ENCODE measurements around the gene HAPLN3.

The HAPLN3 gene

GRCh38 chr15:88909956-88910831 lies 14.8 kb upstream of the HAPLN3 start:
- no peak for DNase-seq

DNA sequence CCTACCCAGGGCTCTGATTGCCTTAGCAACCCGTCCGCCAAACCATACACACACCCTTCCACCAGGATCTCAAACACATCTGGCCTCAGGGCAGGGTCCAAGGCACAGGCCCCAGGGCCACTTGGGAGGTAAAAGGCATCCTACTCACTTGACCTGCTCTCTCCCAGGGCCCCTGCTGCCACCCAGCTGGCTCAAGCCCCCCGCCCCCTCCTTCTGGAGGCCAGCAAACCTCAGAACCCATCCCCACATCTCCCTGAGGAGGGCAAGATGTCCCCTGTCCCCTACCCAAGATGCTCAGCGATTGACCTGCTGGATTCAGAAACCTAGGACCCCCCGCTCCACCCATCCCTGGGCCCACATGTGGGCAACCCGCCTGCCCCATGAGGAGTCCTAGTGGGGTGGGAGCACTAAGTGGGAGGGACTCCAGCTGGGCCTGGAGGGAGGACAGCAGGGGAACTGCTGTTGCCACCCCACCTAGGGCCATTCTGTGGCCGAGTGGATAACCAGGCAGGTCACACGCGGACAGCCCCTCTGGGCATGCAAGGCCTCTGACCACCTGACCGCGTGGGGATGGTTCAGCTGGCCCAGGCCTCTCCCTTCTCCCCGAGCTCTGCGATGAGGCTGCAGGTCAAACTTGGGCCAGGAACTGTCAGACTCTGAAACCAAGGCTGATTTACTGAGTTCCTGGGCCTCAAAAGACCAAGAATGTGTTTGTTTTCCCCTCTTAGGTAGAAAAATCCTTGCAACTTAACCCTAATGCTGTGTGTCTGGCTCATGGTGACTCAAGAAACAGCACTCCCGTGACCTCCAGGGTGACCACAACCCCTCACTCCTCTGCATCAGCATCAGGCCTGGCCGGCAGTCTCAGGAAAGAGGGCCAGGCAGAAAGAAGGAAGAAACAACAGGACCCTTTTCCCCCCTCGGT lies 13.6 kb upstream of the HAPLN3 start:
- no peak for DNase-seq

DNA sequence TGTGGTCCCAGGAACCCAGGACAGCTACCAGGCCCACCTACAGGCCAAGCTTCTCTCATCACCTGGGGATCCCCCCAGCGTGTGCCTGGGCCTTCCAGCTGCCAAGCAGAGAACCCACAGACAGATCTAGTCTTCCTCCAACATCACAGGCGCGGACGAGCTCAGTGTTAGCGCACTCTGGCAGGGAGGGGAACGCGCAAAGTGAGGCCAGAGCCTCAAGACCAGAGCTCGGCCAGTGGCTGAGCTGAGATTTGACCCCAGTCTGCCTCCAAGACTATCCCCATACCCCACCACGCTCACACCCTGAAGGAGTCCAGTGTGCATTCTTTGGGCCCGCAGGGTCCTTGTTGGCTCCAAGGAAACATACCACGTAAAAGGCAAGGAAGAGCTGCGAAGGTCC lies 12.8 kb upstream of the HAPLN3 start:
- no peak for DNase-seq

DNA sequence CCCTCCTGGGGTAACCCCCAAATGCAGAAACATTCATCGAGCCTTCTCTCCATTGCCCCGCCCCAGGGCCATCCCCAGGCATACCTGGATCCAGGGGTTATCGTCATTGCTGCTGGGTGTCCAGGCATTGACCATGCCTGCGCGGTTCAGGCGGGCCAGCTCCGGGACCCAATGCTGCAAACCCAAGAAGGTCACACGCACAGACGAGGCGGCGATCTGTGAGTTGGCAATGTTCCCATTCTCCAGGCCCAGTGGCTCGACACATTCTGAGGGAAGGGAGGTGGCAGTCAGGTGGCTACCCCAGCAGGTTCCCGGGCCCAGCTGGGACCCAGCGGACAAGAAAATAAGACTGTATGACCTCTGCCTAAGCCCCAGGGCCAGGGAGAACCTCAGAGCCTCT lies 11.8 kb upstream of the HAPLN3 start:
- DNase-seq = no peak

- DNase-seq = no peak
These were observed 11.2 kb upstream of the HAPLN3 start for GRCh38 chr15:88906551-88906950.

GRCh38 chr15:88906130-88906529 lies 10.8 kb upstream of the HAPLN3 start:
- no peak for DNase-seq

DNA sequence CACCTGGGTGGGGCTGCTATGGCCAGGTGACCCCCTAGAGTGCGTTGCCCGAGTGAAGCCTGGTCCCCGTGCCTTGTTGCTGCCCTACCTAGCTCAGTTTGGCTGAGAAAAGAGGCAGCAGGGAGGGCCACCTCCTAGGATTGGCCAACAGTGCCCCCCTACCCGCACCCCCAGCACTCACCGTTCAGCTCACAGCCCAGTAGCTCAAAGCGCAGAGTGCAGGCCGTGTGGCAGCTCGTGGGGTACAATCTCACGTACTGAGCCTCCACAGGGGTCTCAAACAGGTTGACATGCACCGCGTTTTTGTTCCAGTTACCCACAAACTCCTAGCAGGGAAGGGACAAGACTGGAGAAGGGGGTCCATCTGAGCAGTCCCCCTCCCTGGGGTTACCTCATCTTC lies 10.2 kb upstream of the HAPLN3 start:
- DNase-seq = no peak

DNA sequence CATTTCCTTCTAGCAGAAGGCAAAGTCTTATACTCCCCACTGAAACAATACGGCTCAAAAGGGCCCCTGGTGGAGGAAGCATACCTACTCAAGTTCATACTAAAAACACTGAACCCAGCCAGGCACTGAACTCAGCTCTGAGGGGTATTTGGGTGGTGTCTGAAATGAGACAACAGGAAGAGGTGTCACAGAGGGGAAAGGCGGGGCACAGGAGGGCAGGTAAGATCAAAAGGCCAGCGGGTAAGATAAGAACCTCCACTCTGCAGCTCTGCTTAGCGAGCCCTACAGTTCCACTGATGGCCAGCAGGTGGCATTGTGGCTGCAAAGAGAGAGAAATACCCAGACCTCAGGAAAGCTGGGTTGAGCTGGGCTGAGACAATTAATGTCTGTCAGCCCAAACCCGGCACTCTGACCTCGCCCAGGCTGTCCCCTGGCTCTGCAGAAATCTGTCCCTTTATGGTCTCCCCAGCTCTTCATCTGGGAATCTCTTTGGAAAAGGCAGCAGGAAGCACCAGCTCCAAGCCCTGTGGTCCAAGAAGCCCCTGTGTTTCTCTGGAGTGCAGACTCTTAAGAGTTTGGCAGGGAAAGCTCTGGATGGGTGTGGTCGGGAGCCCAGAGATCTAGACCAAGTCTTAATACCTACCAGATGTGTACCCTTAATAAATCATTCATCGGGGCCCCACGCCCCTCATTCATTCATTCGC lies 9.4 kb upstream of the HAPLN3 start:
- peak; percentile 82 to 98 (median 89) for DNase-seq

DNA sequence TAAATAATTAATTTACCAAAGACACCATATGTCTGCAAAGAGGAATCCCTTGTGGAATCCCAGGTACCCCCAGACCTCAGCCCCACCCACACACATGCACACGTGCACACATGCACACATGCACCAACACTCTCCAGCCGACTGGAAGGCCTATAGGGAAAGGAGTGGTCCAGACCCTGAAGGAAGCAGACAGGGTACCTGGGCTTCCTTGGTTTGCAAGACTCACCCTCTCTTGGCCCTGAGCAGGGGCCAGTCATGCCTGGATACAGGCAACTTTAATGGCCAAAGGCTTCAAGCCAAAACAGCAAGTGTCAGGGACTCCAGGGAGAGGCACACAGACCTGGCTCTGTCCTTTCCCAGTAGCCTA lies 8.9 kb upstream of the HAPLN3 start:
- no peak for DNase-seq

GRCh38 chr15:88902846-88903245 lies 7.5 kb upstream of the HAPLN3 start:
- no peak for DNase-seq

- no peak for DNase-seq
These were observed 7.0 kb upstream of the HAPLN3 start for GRCh38 chr15:88902221-88902835.

DNA sequence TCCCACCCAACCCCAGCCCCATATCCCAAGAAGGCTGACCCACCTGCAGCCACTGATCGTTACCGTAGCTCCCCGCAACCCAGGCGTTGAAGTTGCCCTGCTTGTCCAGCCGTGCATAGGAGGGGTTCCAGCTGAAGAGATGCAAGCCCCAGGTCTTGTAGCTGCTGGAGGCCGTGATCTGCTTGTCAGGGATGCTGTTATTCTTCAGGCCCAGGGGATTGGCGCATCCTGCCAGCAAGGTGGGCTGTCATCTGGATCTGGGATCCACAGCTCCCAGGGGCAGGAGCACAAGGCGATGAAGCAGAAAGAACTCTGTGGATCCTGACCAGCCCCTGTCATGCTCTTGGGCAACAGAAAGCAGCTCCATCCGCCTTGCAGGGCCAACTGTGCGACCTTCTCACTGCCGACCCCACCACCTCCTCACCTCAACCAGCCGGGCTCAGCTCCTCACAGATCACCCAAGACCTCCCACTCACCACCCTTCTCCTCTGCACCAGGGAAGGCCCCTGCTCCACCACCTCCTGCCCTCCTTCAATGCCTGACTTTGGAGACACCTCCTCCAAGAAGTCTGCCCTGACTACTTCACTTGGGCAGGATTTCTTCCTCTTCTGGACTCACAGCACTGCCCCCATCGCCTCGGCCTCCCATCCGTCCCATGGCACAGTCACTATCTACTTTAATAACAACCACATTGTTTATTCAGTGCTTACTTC lies 6.3 kb upstream of the HAPLN3 start:
- no peak for DNase-seq

DNA sequence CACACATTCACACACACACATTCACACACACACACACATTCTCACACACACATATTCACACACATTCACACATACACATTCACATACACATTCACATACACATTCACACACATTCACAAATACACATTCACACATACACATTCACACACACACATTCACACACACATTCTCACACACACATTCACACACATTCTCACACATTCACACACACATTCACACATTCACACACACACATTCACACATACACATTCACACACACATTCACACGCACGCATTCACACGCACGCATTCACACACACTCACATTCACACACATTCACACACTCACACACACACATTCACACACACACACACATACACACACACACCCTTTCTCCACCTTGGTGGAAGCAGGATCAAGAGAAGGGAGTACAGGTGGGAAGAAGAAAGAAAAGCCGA lies 5.7 kb upstream of the HAPLN3 start:
- DNase-seq = no peak

DNA sequence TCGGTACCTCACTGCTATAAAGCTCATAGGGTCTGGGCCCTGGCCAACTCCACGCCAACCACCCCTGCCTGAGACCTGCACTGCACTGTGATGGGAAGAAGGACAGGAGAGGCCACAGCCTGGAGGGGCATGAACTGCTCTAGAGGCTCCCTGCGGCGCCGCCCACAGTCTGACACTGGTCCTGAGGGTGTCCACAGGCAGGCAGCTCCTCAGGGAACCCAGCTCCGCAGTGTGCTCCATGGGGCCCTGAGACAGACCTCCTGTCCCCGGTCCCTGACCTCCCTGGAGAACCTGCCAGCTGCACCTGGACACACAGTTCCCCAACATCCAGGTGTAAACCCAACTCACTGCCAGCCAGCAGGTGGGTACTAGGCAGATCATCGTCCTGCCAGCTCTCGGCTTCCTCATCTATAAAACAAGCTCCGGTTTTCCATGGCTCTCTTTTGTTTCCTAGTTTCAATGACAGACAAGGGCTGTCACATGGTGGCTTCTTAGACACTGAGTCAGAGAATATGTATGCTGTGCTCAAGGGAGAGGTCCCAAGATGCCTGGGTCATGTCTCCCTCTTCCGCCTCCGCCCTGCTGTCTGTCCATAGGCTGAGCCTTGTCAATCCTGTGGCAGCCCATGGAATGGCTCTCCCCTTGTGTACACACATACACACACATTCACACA lies 5.1 kb upstream of the HAPLN3 start:
- no peak for DNase-seq

- no peak for DNase-seq
These were observed 3.9 kb upstream of the HAPLN3 start for GRCh38 chr15:88899251-88899650.

DNA sequence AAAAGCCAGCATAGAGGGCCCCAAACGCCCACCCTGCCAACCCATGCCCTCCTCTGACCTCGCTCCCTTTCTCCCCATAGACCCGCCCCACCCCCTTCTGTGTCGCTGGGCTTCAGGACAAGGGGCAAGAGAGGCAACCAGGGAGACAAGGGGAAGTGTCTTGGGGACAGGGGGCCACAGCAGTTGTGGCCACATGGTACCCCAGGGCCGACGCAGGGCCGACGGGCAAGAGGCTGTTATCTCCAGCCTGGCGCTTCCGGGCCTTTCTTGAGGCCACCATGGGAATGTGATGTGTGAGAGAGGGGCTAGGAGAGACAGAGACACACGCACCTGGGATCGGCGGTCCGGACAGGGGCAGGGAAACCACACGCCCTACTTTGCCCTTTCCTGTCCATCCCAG lies 3.4 kb upstream of the HAPLN3 start:
- no peak for DNase-seq

DNA sequence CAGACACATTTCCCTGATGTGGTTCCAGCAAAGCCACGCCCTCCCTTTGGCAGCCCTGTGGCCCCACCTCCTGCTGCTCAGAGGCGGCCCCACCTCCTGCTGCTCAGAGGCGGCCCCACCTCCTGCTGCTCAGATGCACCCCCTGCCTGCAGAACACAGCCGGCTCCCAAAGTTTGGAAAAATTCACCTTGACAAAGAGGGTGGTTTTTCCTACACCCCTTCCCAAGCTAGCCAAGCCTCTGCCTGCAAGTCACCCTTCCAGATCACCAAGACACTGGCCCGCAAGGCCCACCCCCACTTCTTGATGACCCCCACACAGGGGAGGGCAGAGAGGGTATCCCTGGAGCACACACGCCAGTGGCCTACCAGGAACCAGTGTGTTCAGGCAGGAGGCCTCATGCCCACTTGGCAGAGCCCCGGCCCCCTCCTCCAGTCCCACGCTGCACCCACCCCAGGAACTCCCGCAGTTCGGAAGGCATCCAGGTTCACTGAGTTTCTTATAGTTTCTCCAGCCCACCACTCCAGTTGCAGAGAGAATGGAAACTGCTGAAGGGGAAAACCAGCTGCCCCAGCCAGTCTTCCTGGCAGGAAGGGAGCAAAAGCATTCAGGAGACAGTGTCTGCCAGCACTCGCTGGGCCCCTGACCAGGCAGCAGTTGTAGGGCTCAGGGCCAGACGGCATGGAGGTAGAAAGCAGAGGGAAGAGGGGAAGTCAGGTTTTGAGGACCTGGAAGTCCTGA lies 2.3 kb upstream of the HAPLN3 start:
- DNase-seq = peak; percentile 48 to 86 (median 66)

DNA sequence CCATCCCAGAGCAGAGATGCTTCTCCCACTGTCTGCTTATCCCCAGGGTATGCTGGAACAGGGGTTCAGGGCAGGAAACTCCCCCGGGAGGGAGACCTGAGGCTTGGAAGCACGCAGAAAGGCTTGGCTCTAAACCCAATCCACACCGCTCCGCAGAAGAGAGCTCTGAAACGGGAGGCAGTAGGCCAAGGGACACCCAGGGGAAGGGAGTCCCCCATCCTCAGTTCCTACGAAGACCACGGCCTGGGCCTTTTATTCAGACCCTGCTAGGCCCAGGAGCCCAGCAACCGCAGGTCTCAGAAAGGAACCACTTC lies 1.8 kb upstream of the HAPLN3 start:
- no peak for DNase-seq

DNA sequence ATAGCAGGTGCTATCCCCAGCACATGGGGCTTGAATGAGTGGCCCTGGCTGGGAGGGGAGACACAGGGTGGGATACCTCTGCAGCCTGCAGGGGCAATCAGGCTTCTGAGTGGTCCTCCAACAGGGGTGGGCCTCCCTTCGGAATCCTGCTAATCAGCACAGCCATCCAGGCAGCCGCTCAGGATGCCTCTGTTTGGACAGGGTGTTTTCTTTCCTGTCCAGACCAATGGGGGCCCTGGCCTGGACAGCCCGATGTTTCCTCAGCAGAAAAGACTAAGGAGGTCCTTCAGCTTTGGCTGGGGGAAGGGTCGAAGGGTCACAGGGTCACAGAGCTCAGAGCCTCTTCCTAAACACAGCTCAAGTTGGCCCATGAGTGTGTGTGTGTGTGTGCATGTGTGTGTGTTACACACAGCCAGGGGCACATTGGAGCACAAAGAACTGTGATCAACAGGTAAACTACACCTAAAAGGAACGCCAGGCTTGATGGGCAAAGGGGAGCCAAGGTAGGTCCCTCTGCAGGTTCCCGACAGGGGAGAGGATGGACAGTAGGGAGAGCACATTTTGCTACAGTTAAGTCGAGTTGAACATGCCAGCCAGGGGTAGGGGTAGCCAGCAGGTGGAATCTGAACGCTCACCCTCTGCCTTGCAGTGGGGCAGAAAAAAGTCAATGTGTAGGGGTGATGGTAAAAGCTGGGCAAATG lies 1.1 kb upstream of the HAPLN3 start:
- DNase-seq = no peak

GRCh38 chr15:88894348-88894818 lies 961 bp downstream of the HAPLN3 start:
- DNase-seq = peak; percentile 66 to 82 (median 81)
